Erythroblast (primary cell): ENCODE results near the gene SMU1.

ENCODE experiments used
- GATA1 ChIP-seq: IDR thresholded peaks from 2 replicates; pipeline ENCODE4 v1.6.1; 2011; ENCODE audit warnings: low read depth, mild to moderate bottlenecking, control low read depth, low read length, moderate library complexity
- POLR2A ChIP-seq: IDR thresholded peaks from 2 replicates; pipeline ENCODE4 v1.6.1; 2011; ENCODE audit warnings: mild to moderate bottlenecking, low read length

DNA sequence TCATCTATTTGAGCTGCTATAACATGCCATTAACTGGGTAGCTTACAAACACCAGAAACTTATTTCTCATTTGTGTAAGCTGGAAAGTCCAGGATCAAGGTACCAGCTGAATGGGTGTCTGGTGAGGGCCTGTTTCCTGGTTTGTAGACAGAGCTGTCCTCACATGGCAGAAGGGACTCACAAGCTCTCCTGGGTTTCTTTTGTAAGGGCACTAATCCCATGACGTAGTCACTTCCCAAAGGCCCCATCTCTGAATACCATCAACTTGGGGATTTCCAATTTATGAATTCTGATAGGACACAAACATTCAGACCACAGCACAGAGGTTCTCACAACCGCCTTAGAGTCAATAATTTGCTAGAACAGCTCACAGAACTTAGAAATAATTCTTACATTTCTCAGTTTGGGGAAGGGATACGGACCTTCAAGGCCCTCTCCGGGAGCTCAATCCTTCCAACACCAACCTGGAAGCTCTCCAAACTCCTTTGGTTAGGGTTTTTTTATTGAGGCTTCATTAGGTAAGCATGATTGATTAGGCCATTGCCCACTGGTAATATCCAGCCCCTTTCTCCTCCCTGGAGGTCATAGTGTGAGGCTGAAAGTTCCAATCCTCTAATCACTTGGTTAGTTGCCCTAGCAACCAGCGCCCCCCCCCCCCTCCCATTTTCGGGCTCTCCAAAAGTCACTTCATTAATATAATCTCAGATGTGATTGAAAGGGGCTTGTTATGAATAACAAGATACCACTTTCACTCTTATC, 59.0 kb downstream of the SMU1 start:
- TF ChIP-seq POLR2A (no peak), GATA1 (no peak)
